T-helper 22 cell (primary cell): ENCODE data around the gene PSAPL1.

Source experiments
- DNase-seq: peaks from one replicate; pipeline ENCODE4 v3.0.0-alpha.2; 2020; ENCODE audit warnings: low read depth

The PSAPL1 gene

DNA sequence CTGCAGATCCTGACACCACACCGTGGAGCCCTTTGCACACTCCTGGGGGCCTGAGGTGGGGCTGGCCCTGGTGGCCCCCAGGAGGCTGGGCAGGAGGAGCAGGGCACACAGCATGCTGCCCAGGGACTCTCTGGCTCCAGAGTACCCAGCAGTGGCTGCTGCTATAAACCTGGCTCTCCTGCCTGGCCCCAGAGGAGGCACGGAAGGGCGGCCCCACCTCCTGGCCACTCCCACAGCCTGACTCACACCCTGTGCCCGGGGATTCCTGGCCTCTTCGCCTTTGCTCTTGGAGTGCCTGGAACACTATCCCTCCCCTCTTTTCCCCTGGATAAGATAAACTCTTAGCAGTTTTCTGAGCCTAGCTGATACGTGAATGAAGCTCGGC is at the start of gene PSAPL1:
TSS of gene PSAPL1 (minus strand) at position 165 of the 385 bp plus-strand sequence. CDS start at position 114, 51 bp downstream.
- DNase-seq: no peak

GRCh38 chr4:7481227-7481626 is 46.5 kb upstream of the PSAPL1 start:
- no peak for DNase-seq

DNA sequence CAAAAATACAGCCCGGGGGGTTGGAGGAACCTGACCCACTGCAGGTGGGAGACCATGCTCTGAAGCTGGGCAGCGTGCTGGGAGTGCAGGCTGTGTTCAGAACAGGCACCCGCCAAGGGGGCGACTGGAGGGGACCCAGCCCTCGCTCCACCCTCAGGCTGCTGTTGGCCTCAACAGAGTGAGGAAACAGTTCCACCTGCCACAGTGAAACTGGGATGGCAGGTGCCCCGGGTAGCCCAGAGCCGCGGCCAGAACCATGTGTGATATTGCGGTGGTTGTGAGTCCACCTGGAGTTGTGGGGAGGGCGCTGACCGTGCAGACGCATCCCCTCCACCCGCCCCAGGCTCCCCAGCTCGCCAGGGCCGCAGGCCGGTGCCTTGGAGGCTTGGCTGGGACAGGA is 45.7 kb upstream of the PSAPL1 start:
- DNase-seq: no peak

GRCh38 chr4:7478665-7479064 is 43.9 kb upstream of the PSAPL1 start:
- DNase-seq: no peak

- DNase-seq: no peak
Observed at GRCh38 chr4:7477695-7478094, 43.0 kb upstream of the PSAPL1 start.

DNA sequence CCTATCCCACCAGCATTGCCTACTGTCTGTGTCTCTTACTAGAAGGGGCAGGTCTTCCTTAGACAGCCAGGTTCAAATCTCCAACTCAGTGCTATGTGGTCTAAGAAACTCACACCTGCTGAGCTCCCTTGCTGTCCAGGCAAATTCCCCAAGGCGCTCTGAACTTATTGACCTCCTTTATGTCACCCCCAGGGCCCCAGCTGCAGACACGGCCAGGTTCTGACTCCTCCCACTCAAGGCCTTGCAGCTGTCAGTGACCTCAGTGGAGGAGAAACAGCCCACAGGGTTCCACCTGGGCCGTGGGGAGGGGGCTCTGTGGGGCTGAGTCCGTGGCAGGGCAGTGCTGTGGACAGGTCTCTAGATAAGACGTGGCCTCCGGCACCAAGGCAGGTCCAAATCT is 42.1 kb upstream of the PSAPL1 start:
- no peak for DNase-seq

- no peak for DNase-seq
Observed at GRCh38 chr4:7475207-7475606, 40.5 kb upstream of the PSAPL1 start.

DNA sequence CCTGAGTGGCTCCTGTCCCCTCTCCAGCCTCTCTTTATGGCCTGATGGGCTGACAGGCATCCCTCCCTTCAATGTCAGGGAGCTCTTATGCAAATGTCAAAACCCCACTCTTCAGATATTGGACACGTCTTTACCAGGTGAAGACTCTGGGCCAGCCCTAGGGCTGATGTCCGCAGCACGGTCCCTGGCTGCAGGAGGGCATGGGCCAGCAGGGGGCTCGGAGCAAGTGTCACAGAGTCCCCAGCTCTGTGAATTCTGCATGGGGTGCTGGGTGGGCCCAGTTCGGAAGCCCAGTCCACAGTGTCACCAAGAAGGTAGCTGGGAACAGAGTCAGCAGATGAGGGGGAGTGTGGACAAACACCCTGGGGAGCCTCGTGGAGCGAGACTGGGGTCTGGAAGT is 39.6 kb upstream of the PSAPL1 start:
- DNase-seq: no peak

- no peak for DNase-seq
Observed at GRCh38 chr4:7473081-7473480, 38.4 kb upstream of the PSAPL1 start.

DNA sequence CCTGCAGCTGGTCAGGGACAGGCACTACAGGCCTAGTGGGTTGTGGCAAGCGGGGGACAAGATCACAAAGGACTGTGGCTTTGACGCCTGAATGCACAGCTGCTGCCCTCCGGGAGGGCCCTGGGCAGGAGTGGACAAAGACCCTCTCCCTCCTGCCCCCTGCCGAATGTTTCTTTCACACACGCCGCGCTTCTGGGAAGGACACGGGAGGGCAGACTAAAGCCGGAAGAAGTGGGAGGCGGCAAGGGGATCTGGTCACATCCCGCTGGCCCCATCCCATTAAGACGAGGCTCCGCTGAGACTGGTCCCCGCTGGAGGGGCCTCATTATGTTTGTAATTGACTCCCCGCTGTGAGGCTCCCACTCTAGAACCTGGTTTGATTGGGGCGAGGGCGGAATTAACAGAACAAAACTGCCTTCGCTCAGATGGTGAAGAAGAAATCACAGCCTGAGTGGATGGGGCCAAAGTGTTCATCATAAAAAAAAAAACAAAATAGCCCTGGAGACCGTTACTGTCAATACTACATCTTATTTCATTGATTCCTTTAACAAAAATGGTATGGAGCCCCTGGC is 37.8 kb upstream of the PSAPL1 start:
- no peak for DNase-seq

DNA sequence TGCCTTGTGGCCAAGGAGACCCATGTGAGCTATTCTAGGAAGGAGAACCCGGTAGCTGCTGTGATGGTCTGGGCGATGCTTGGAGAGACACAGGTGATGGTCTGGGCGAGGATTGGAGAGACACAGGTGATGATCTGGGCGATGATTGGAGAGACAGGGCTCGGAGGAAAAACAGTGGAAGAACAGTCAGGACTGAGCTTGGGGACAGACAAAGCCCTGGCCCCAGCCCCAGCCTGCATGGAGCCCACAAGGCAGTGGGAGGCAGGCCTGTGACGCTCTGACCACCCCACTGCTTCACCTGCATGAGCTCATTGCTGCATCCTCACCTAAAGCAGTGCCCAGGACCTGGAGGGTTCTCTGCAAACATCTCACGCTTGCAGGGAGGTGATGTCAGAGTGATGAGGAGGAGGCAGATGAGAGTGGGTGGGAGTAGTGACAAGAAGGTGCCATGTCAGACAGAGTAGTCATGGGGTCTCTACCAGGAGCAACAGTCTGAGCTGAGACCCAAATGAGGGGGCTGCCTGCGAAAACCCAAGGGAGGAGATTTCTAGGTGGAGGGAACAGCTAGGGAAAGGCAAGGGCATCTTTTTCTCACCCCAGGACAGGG is 35.9 kb upstream of the PSAPL1 start:
- DNase-seq: no peak

- DNase-seq: no peak
Observed at GRCh38 chr4:7470111-7470510, 35.4 kb upstream of the PSAPL1 start.

DNA sequence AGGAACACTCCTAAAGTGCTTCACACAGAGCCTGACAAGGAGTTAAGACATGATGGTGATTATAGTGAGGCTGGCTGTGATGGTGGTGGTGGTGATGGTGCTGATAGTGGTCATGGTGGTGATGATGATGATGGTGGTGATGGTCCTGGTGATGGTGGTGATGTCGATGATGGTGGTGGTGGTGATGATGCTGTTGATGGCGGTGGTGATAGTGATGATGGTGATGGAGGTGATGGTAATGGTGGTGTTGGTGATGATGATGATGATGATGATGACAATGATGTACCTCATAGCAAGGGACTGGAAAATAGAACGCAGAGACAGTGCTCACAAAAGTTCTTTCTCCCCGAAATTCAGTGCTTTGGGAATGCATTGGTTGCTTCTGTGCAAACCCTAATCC is 34.3 kb upstream of the PSAPL1 start:
- no peak for DNase-seq

DNA sequence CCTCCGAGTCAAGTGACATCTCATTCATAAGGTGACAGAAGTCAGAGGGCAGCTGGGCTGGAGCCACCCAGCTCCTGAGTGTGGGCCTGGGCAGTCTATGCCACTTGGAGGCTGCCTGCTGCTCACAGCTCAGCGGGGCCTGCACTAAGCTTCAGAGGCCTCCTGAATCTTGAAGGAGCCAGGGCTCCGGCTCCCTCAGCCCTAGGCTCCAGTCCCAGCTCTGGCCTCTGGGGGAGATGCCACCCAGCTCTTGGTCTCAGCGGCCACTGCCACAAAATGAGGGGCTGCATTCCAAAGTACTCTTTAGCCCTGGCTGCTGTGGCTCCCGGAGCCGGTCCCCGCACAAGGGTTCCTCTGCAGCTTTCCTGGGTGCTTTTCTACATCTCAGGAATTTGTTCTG is 32.7 kb upstream of the PSAPL1 start:
- DNase-seq: no peak

DNA sequence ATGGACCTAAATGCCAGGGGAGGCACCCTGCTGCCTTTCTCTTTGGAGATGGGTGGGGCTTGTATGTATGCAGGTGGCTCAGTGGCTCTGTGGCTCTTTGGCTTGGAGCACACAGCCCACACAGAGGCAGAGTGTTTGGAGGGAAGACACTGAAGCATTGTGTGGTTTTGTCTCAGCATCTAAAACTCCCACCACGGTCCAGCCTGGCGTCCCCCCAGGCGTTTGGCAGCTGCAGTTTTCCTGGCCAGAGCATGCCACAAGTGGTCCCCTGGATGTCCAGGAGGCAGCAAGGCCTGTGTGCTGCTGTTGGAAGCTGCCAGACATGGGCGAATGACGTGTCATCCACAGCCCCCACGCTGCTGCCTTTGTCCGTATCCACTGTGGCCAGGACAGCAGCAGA is 32.2 kb upstream of the PSAPL1 start:
- DNase-seq: no peak

DNA sequence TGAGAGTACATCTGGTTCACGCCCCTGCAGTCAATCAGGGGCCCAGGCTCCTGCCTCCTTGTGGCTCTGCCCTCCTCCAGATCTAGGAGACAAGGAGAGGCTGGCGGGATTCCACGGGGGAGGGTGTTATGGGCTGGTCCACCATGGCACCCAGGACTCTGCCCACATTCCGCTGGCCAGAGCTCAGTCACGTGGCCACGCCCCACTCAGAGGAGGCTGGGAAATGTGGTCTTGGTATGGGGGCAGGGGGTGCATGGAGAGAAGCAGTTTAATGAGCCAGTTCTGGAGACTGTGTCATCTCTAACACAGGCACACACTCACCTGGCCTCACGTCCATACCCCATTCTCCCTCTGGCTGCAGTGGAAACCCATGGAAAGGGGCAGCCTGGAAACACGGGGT is 31.5 kb upstream of the PSAPL1 start:
- no peak for DNase-seq

GRCh38 chr4:7465017-7465416 is 30.3 kb upstream of the PSAPL1 start:
- DNase-seq: no peak

- DNase-seq: no peak
Observed at GRCh38 chr4:7464259-7464655, 29.5 kb upstream of the PSAPL1 start.

- no peak for DNase-seq
Observed at GRCh38 chr4:7463566-7464258, 29.0 kb upstream of the PSAPL1 start.

DNA sequence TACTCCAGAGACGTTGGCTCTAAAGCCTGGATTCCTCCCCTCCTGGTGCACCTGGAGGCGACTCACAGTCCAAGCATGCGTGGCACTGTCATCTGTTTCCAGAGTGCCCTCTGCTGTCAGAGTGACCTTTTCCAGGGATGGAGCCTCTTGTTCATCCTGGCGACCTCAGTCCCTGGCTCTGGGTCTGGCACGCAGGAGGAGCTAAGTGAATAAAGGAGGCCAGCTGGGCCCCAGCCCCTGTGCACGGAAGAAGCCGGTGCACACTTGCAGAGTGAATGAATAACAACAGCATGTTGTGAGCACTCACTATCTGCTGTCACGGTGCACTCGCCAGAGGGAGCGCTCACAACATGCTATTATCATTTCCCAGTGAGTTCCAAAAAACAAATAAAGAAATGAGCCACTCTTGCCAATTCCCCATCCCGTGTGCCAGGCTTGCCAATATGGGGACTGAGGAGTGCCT is 27.8 kb upstream of the PSAPL1 start:
- DNase-seq: no peak

DNA sequence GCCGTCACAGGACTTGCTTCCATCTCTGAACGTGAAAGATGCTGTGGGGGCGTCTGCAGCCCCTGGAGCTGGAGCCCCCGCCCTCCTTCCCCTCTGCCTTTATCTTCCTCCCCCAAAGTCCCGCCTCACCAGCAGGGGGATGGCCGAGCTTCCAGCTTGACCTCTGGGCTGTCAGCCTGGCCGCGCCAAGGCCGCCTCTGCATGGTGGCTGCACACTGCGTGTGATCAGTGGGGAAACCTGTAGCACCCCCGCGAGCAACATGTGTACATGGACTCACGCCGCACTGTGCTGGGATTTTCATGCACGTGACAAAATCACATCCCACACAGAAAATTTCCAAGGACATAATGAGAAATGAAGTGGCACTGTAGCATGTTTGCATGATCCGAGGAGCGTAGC is 26.5 kb upstream of the PSAPL1 start:
- no peak for DNase-seq

GRCh38 chr4:7460566-7460965 is 25.8 kb upstream of the PSAPL1 start:
- no peak for DNase-seq

DNA sequence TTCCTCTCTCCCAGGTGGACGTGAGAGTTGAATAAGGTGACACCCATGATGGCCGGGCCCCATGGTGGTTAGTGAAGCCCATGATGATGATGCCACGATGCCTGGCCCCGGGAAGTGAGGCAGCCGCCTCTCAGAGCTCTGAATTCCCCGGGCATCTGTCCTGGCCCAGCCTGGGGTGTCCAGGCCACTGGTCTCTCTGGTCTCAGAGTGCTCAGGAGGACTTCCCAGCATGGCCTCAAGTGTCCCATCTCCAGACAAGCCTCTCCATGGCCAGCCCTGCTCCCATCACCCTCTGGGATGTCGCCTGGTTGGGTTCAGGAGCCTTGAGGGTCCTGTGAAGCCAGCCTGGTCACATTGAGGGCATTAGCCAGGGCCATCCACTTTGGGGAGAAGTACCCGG is 24.7 kb upstream of the PSAPL1 start:
- no peak for DNase-seq

GRCh38 chr4:7458477-7458876 is 23.7 kb upstream of the PSAPL1 start:
- DNase-seq: no peak
